Trophoblast cell (in vitro differentiated cells and primary cell): ENCODE results near the gene SCYGR4.

Experiments
- DNase-seq, 2 donors: peaks; one replicate each; pipeline ENCODE4 v3.0.0-alpha.2; 2016
- H2AFZ ChIP-seq: 2 replicates; pipeline ENCODE4 v1.6.1; 2013; ENCODE audit warnings: low read length, moderate library complexity, mild to moderate bottlenecking; ENCODE audit not compliant: insufficient read depth, poor library complexity
- H2AK5ac ChIP-seq: 2 replicates; pipeline ENCODE4 v1.6.1; 2013; ENCODE audit warnings: mild to moderate bottlenecking, low read length
- H2BK120ac ChIP-seq: 2 replicates; pipeline ENCODE4 v1.6.1; 2013; ENCODE audit warnings: low read length, mild to moderate bottlenecking, moderate library complexity; ENCODE audit not compliant: insufficient read depth, poor library complexity
- H2BK12ac ChIP-seq: 2 replicates; pipeline ENCODE4 v1.6.1; 2013; ENCODE audit warnings: mild to moderate bottlenecking, low read length, moderate library complexity
- H2BK5ac ChIP-seq: 2 replicates; pipeline ENCODE4 v1.6.1; 2013; ENCODE audit warnings: low read length, low read depth, moderate library complexity, mild to moderate bottlenecking; ENCODE audit not compliant: poor library complexity
- H3K14ac ChIP-seq: 2 replicates; pipeline ENCODE4 v1.6.1; 2013; ENCODE audit warnings: mild to moderate bottlenecking, low read length
- H3K18ac ChIP-seq: 2 replicates; pipeline ENCODE4 v1.6.1; 2013; ENCODE audit warnings: mild to moderate bottlenecking, low read length
- H3K23ac ChIP-seq: 2 replicates; pipeline ENCODE4 v1.6.1; 2013; ENCODE audit warnings: low read length
- H3K27ac ChIP-seq: 2 replicates; pipeline ENCODE4 v1.5.1; 2013; ENCODE audit warnings: low read depth, mild to moderate bottlenecking, inconsistent platforms, low read length, moderate library complexity
- H3K27me3 ChIP-seq: 2 replicates; pipeline ENCODE4 v1.6.1; 2013; ENCODE audit warnings: inconsistent platforms, mild to moderate bottlenecking, low read length, moderate library complexity; ENCODE audit not compliant: insufficient read depth
- H3K36me3 ChIP-seq, 2 experiments: 1 replicate in 1 of 2; 2 replicates in 1 of 2; pipeline ENCODE4 v1.6.1; 2013; ENCODE audit warnings: low read length in 2 of 2, mild to moderate bottlenecking in 2 of 2, moderate library complexity in 1 of 2; ENCODE audit not compliant: insufficient read depth in 2 of 2, control insufficient read depth in 1 of 2
- H3K4ac ChIP-seq: 2 replicates; pipeline ENCODE4 v1.6.1; 2013; ENCODE audit warnings: low read depth, mild to moderate bottlenecking, low read length, moderate library complexity
- H3K4me1 ChIP-seq, 2 experiments: 1 replicate in 1 of 2; 2 replicates in 1 of 2; pipeline ENCODE4 v1.6.1; 2013; ENCODE audit warnings: low read length in 2 of 2, mild to moderate bottlenecking in 2 of 2, moderate library complexity in 1 of 2; ENCODE audit not compliant: insufficient read depth in 2 of 2, control insufficient read depth in 1 of 2
- H3K4me2 ChIP-seq: 2 replicates; pipeline ENCODE4 v1.6.1; 2013; ENCODE audit warnings: inconsistent platforms, mild to moderate bottlenecking, low read length, moderate library complexity
- H3K4me3 ChIP-seq: 2 replicates; pipeline ENCODE4 v1.5.1; 2013; ENCODE audit warnings: mild to moderate bottlenecking, low read depth, low read length, inconsistent platforms
- H3K79me1 ChIP-seq: one replicate; pipeline ENCODE4 v1.6.1; 2013; ENCODE audit warnings: low read length
- H3K79me2 ChIP-seq: 2 replicates; pipeline ENCODE4 v1.6.1; 2013; ENCODE audit warnings: low read length, mild to moderate bottlenecking; ENCODE audit not compliant: control insufficient read depth, insufficient read depth, poor library complexity
- H3K9ac ChIP-seq: 2 replicates; pipeline ENCODE4 v1.6.1; 2013; ENCODE audit warnings: mild to moderate bottlenecking, low read length
- H3K9me3 ChIP-seq: 2 replicates; pipeline ENCODE4 v1.6.1; 2013; ENCODE audit warnings: low read depth, mild to moderate bottlenecking, control low read depth, inconsistent platforms, low read length; ENCODE audit not compliant: insufficient read depth
- H4K12ac ChIP-seq: 2 replicates; pipeline ENCODE4 v1.6.1; 2013; ENCODE audit warnings: low read depth, mild to moderate bottlenecking, low read length, moderate library complexity
- H4K8ac ChIP-seq: 2 replicates; pipeline ENCODE4 v1.6.1; 2013; ENCODE audit warnings: low read depth, mild to moderate bottlenecking, low read length, moderate library complexity
- H4K91ac ChIP-seq: one replicate; pipeline ENCODE4 v1.6.1; 2013; ENCODE audit warnings: low read depth, mild to moderate bottlenecking, low read length, moderate library complexity
- WGBS: extraction: QIAGEN DNeasy Blood & Tissue Kit; methylation state at CpG from one replicate; pipeline ENCODE4 v1.1.7; 2013; ENCODE audit warnings: missing lambda C conversion rate; ENCODE audit not compliant: insufficient read length, insufficient coverage; ENCODE audit errors: extremely low coverage; 5-methylcytosine and 5-hydroxymethylcytosine counted together

The SCYGR4 gene

DNA sequence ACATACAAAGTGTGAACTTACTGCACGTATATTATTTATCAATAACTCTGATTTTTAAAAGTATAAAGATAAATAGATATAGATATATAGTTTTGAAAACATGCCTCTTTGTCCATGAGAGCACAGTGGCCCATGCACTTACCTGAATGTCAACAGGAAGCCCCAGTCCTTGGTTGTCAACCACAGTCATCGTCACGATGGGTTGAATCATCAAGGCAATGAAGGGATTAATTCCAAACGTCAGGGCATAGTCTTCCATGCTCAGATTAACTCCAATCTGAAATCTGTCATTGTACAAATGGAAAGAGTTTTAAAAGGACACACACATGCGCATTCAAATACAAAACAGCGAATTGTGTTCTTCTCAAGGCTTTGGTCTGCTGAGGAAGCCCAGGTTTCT is 15.5 kb downstream of the SCYGR4 start:
- Histone ChIP-seq H4K91ac (no peak overlapping the region), H2BK5ac (no peak overlapping the region), H3K23ac (no peak overlapping the region), H3K4me1 (no peaks in the 10 kb centered on the region), H4K8ac (no peak overlapping the region), H4K12ac (no peak overlapping the region), H3K27ac (no peak overlapping the region), H3K4me3 (no peak overlapping the region), H3K79me2 (no peaks in the 10 kb centered on the region), H3K4ac (no peak overlapping the region), H3K4me2 (no peak overlapping the region), H3K14ac (no peak overlapping the region), H2AK5ac (no peak overlapping the region), H2BK12ac (no peak overlapping the region), H3K79me1 (no peaks in the 10 kb centered on the region), H2BK120ac (no peak overlapping the region), H3K18ac (no peak overlapping the region), H3K9me3 (no peaks in the 10 kb centered on the region), H3K27me3 (no peaks in the 10 kb centered on the region), H3K9ac (no peak overlapping the region), H3K36me3 (no peaks in the 10 kb centered on the region), H2AFZ (no peak overlapping the region)
- DNase-seq, result no peak
- no CpG with 5 or more reads among the region's 6 CpGs for WGBS

DNA sequence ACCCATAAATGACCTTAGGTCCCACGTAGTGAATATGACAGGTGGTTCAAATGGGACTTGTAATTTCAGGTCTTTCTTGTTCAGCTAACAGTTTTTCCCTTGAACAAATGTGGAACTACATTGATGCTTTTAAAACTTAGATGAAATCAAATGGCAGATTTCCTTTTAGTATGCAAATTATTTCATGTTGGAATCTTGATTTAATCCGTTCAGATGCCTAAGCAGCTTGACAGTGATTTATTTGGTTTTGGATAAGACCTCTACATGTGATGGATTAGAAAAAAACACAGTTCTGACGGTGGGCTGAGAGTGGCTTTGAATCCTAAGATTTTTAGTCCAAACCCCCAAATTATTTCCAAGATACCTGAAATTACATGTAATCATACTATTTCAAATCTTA is 16.9 kb downstream of the SCYGR4 start:
- H2AFZ ChIP-seq, result no peak overlapping the region
- no peak overlapping the region for H3K4me3 ChIP-seq
- no peak overlapping the region for H3K18ac ChIP-seq
- no peaks in the 10 kb centered on the region for H3K9me3 ChIP-seq
- H2AK5ac ChIP-seq, result no peak overlapping the region
- H2BK120ac ChIP-seq, result no peak overlapping the region
- H3K27me3 ChIP-seq, result no peaks in the 10 kb centered on the region
- H2BK12ac ChIP-seq, result no peak overlapping the region
- no peak overlapping the region for H3K4me2 ChIP-seq
- H3K27ac ChIP-seq, result no peak overlapping the region
- H4K12ac ChIP-seq, result no peak overlapping the region
- no peak overlapping the region for H3K9ac ChIP-seq
- no peaks in the 10 kb centered on the region for H3K79me1 ChIP-seq
- H3K14ac ChIP-seq, result no peak overlapping the region
- no peaks in the 10 kb centered on the region for H3K4me1 ChIP-seq
- no peak overlapping the region for H2BK5ac ChIP-seq
- no peaks in the 10 kb centered on the region for H3K36me3 ChIP-seq
- no peak overlapping the region for H3K4ac ChIP-seq
- WGBS, result no CpG with 5 or more reads among the region's 3 CpGs
- H4K91ac ChIP-seq, result no peak overlapping the region
- H3K23ac ChIP-seq, result no peak overlapping the region
- no peaks in the 10 kb centered on the region for H3K79me2 ChIP-seq
- no peak overlapping the region for H4K8ac ChIP-seq
- no peak for DNase-seq

DNA sequence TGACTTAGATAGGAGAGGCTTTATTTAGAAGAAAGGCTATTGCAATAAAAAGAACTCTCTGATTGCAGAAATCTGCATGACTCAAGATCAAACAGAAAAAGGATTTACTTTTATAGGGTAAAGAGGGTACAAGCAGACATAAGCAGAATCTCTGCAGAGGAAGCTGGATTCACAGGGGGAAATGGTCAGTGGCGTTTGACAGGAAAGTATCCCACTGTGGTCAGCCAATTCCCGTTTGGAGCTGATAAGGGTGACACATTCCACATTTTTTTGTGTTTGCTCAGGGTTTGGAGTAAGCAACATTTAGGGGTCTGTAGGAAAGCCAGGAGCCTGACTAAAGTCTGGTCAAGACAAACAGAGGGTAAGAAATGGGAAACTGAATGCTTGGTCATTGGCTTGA is 25.4 kb downstream of the SCYGR4 start:
- Histone ChIP-seq H3K79me2 (no peaks in the 10 kb centered on the region), H3K27me3 (no peaks in the 10 kb centered on the region), H3K27ac (no peak overlapping the region), H2AFZ (no peak overlapping the region), H4K12ac (no peak overlapping the region), H3K4me2 (no peak overlapping the region), H2AK5ac (no peak overlapping the region), H3K18ac (no peak overlapping the region), H2BK120ac (no peak overlapping the region), H3K4me3 (no peak overlapping the region), H4K8ac (no peak overlapping the region), H3K4me1 (no peaks in the 10 kb centered on the region), H3K14ac (no peak overlapping the region), H3K36me3 (no peaks in the 10 kb centered on the region), H4K91ac (no peak overlapping the region), H3K9ac (no peak overlapping the region), H2BK12ac (no peak overlapping the region), H3K23ac (no peak overlapping the region), H2BK5ac (no peak overlapping the region), H3K4ac (no peak overlapping the region), H3K9me3 (no peaks in the 10 kb centered on the region), H3K79me1 (no peaks in the 10 kb centered on the region)
- DNase-seq, result no peak
- WGBS, result no CpG with 5 or more reads among the region's 2 CpGs

DNA sequence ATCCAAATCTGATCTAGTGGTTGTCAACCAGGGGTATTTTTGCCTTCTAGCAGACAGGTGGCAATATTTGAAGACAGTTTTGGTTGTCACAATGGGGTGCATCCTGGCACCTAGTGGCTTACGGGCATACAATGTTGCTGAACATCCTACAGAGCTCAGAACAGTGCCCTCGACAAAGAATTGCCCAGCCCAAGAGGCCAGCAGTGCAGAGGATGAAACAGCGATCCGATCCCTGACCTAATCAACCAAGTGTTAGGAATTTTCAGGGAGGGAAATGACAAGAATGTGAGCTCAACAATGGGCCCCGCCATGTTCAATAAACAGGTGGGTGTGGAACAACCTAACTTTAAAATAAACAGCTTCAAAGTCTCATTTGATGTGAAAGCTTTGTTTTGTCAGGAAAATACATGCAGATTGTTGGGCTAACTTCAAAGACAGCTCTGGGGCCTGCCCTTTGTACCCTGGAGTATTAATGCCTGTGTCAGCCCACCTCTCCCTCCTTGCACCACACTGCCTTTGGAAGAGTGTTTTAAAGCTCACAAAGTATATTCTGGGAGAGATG is 26.8 kb downstream of the SCYGR4 start:
- H3K18ac ChIP-seq, result no peak overlapping the region
- no peak overlapping the region for H4K8ac ChIP-seq
- H4K91ac ChIP-seq, result no peak overlapping the region
- no peak overlapping the region for H2BK120ac ChIP-seq
- no peak overlapping the region for H4K12ac ChIP-seq
- H2AFZ ChIP-seq, result no peak overlapping the region
- WGBS, result no CpG with 5 or more reads among the region's 5 CpGs
- no peak overlapping the region for H3K14ac ChIP-seq
- no peak overlapping the region for H2BK12ac ChIP-seq
- H3K79me1 ChIP-seq, result no peaks in the 10 kb centered on the region
- H3K9ac ChIP-seq, result no peak overlapping the region
- H3K23ac ChIP-seq, result no peak overlapping the region
- H3K4ac ChIP-seq, result no peak overlapping the region
- H2BK5ac ChIP-seq, result no peak overlapping the region
- H3K4me1 ChIP-seq, result no peaks in the 10 kb centered on the region
- H3K27me3 ChIP-seq, result no peaks in the 10 kb centered on the region
- no peak overlapping the region for H3K27ac ChIP-seq
- no peaks in the 10 kb centered on the region for H3K79me2 ChIP-seq
- no peak overlapping the region for H2AK5ac ChIP-seq
- H3K4me2 ChIP-seq, result no peak overlapping the region
- H3K4me3 ChIP-seq, result no peak overlapping the region
- peak in 1 of 2 donors; percentile 32 for DNase-seq
- H3K9me3 ChIP-seq, result no peaks in the 10 kb centered on the region
- H3K36me3 ChIP-seq, result no peaks in the 10 kb centered on the region
